H1 (cell line): ENCODE data around the gene ANKS1B. TPM values are rescaled to one million over a fixed set of nuclear protein-coding genes. Genes with fewer than 3 reads are reported as not detected.

ENCODE experiments used
- ASH2L ChIP-seq: fragments of 200-600, 300-600 bp; sonication (generic); IDR thresholded peaks from one replicate; pipeline ENCODE4 v1.7.1; 2017; ENCODE audit warnings: low read length
- BACH1 ChIP-seq: IDR thresholded peaks from 2 replicates; pipeline ENCODE4 v1.6.1; 2012; ENCODE audit warnings: low read length, improper control_type of control experiment
- BRCA1 ChIP-seq: IDR thresholded peaks from 2 replicates; pipeline ENCODE4 v1.6.1; 2012; ENCODE audit warnings: low read depth, low read length, improper control_type of control experiment
- CHD1 ChIP-seq: IDR thresholded peaks from 2 replicates; pipeline ENCODE4 v1.6.1; 2012; ENCODE audit warnings: low read depth, low read length, improper control_type of control experiment
- EP300 ChIP-seq, 2 experiments: IDR thresholded peaks; 1 replicate in 1 of 2; 2 replicates in 1 of 2; pipeline ENCODE4 v1.6.1; 2011 to 2012; ENCODE audit warnings: low read depth in 2 of 2, low read length in 2 of 2, mild to moderate bottlenecking in 2 of 2, borderline replicate concordance in 1 of 2, inconsistent platforms in 1 of 2, moderate library complexity in 1 of 2
- FOSL1 ChIP-seq: IDR thresholded peaks from 2 replicates; pipeline ENCODE4 v1.6.1; 2011; ENCODE audit warnings: mild to moderate bottlenecking, low read depth, low read length, moderate library complexity; ENCODE audit not compliant: insufficient read depth
- KDM4A ChIP-seq: IDR thresholded peaks from one replicate; pipeline ENCODE4 v1.7.1; 2012; ENCODE audit warnings: low read depth, mild to moderate bottlenecking, moderate library complexity, low read length, inconsistent platforms; ENCODE audit not compliant: severe bottlenecking
- MAX ChIP-seq: IDR thresholded peaks from 2 replicates; pipeline ENCODE4 v1.6.1; 2012; ENCODE audit warnings: inconsistent platforms
- PHF8 ChIP-seq: fragments of 200-600 bp; sonication (generic); conservative IDR thresholded peaks from 2 replicates; pipeline ENCODE4 v1.7.1; 2012; ENCODE audit warnings: low read depth, mild to moderate bottlenecking, inconsistent platforms, low read length, moderate library complexity
- RFX5 ChIP-seq: IDR thresholded peaks from 2 replicates; pipeline ENCODE4 v1.6.1; 2011; ENCODE audit warnings: low read depth, low read length, improper control_type of control experiment, borderline replicate concordance
- TEAD4 ChIP-seq: IDR thresholded peaks from 2 replicates; pipeline ENCODE4 v1.6.1; 2012; ENCODE audit warnings: low read depth, low read length, inconsistent platforms, mixed read lengths
- USF2 ChIP-seq: IDR thresholded peaks from 2 replicates; pipeline ENCODE4 v1.6.1; 2011; ENCODE audit warnings: low read length, improper control_type of control experiment
- YY1 ChIP-seq: IDR thresholded peaks from 2 replicates; pipeline ENCODE4 v1.6.1; 2011; ENCODE audit warnings: low read depth, mild to moderate bottlenecking, low read length
- polyA plus RNA-seq, 7 experiments: library from polyadenylated mRNA; depleted of rRNA in 3 of 7; stranded (reverse) in 5 of 7; unstranded in 2 of 7; fragments of >200 nt in 5 of 7; fragments of 200-250 nt in 2 of 7; gene quantifications; 1 replicate in 5 of 7; 2 replicates in 1 of 7; 4 replicates in 1 of 7; pipeline versions ENCODE4 v1.2.1 to v1.2.3, GENCODE V29; 2011 to 2013; ENCODE audit warnings: missing spikeins in 2 of 7, mixed read lengths in 2 of 7
- total RNA-seq: library from RNA; stranded (reverse); fragmentation: NEBNext Ultra II Directional; extraction: Animal tissue kit (Norgen Biotek cat#: 25700); gene quantifications from 2 replicates; pipeline ENCODE4 v1.2.1, GENCODE V29; 2021

The ANKS1B gene
- total and polyA plus RNA-seq, 2 of the 8 experiments (the other 6 are each of a cell fraction or from before 2014, with no cell fraction given): 2.7 to 6.1 TPM

DNA sequence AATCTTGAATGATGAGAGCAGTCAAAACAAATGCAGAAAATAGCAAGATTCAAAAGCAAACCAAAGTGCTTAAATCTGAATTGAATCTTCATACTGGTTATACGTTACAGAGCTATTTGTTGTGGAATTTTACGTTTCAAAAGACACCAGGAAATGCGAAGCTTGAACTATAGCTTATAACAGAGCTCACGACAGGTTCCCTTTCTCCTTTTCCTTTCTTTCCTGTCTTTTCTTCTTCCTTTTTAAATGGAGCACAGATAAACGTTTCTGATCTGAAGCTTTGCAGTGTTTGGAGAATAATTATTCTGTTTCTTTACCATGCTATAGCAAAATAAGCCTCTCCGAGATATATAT, 829.8 kb downstream of the ANKS1B start (continued):
- TF ChIP-seq USF2 (no peak), TEAD4 (no peak), ASH2L (no peak), RFX5 (no peak), MAX (no peak), BACH1 (no peak), BRCA1 (no peak), PHF8 (no peak), FOSL1 (no peak), EP300 (IDR thresholded peaks at IDR 0.05; ENCODE audit: borderline replicate concordance in 1 of 2, low read depth in 2 of 2, low read length in 2 of 2) (no peak), CHD1 (no peak), YY1 (no peak), KDM4A (no peak)
- TF ChIP-seq, all 59 proteins: peak for 0
